Skeletal muscle satellite cell (primary cell): Measurements from ENCODE around the gene MAN1A1.

Experiments
- H3K27me3 ChIP-seq: 2 replicates; pipeline ENCODE4 v1.7.0; 2013; ENCODE audit warnings: low read length; ENCODE audit not compliant: control insufficient read depth, insufficient read depth
- H3K36me3 ChIP-seq: 2 replicates; pipeline ENCODE4 v1.7.0; 2013; ENCODE audit warnings: mild to moderate bottlenecking, control low read depth, low read length; ENCODE audit not compliant: insufficient read depth
- H3K4me1 ChIP-seq: 2 replicates; pipeline ENCODE4 v1.7.0; 2013; ENCODE audit warnings: low read length; ENCODE audit not compliant: control insufficient read depth, insufficient read depth
- H3K4me2 ChIP-seq: 2 replicates; pipeline ENCODE4 v1.7.0; 2013; ENCODE audit warnings: mild to moderate bottlenecking, low read length
- H3K4me3 ChIP-seq: 2 replicates; pipeline ENCODE4 v1.7.0; 2013; ENCODE audit warnings: low read length
- H3K9ac ChIP-seq: 2 replicates; pipeline ENCODE4 v1.7.0; 2013; ENCODE audit warnings: mild to moderate bottlenecking, low read depth, low read length, moderate library complexity
- H3K9me3 ChIP-seq: replicated peaks from 2 replicates; pipeline ENCODE4 v1.7.0; 2013; ENCODE audit warnings: mild to moderate bottlenecking, control low read depth, low read length

Gene MAN1A1

DNA sequence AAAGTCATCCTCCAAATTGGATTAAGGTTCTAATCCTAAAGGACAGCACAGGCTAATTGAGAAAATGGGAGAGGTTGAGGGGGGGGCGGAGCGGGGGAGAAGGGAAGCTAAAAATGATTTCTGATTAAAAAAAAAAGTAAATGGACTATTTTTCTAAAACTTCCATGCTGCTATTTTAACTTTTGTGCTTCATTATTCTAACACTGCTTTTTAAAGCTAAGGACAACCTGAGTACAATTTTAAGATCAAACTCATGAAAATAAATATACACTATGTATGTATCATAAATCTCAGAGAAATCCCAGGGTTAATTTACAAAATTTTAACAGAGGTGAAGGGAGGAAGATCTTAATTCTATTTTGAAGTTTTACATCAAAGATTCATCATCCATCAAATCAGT, 4.4 kb downstream of the MAN1A1 start:
- Histone ChIP-seq H3K9ac (no peak overlapping the region), H3K4me3 (no peak overlapping the region), H3K9me3 (no peaks in the 10 kb centered on the region)

DNA sequence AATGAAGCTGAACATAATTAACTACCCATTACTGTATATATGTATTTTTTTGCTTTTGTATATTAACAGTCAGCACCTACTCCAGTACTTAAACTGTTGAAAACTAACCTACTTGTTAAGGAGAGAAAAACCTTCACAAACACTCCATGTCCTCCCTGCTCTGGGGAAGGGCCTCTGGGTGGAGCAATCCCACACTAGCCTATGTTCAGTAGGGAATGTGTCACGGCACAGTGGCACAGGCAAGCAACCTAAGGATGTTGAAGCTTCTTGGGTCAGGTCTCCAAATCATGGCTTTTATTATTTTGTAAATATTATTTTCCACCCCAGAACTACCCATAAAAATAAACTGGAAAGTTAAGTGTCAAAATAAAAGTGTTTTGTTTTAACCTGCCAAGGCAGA, 5.3 kb downstream of the MAN1A1 start:
- Histone ChIP-seq H3K36me3 (no peaks in the 10 kb centered on the region), H3K9me3 (no peaks in the 10 kb centered on the region), H3K9ac (no peak overlapping the region), H3K4me1 (peaks cover 16% of the 10 kb centered on the region), H3K4me3 (no peak overlapping the region), H3K27me3 (no peaks in the 10 kb centered on the region), H3K4me2 (no peak overlapping the region)

More for the DNA sequence above, 4.4 kb downstream of the MAN1A1 start:
- no peaks in the 10 kb centered on the region for H3K36me3 ChIP-seq
- peak overlapping the region; percentile 24 for H3K4me2 ChIP-seq
- H3K27me3 ChIP-seq, result no peaks in the 10 kb centered on the region
- H3K4me1 ChIP-seq, result peaks cover 16% of the 10 kb centered on the region

- Histone ChIP-seq H3K9me3 (no peaks in the 10 kb centered on the region), H3K4me1 (peaks cover 16% of the 10 kb centered on the region), H3K27me3 (no peaks in the 10 kb centered on the region), H3K4me2 (no peak overlapping the region), H3K4me3 (no peak overlapping the region), H3K36me3 (no peaks in the 10 kb centered on the region), H3K9ac (no peak overlapping the region)
Measured at GRCh38 chr6:119343573-119344146, 5.9 kb downstream of the MAN1A1 start.

DNA sequence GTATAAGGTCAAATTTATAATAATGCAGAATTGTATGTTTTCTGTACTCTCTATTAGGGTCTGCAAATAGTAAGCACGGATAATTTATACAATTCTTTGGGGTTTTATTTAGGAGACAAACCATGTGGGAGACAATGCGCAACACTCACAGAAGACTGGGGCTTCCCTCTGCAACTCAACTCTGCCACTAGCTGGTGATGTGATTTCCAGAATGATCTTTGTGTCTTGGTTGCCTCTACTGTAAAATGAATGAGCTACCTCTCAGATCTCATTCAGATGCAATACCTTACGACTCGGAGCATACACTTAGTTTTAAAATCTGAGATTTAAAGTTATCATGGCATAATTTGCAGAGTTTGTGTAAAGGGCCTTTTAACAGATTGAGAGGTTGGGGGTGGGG, 6.4 kb downstream of the MAN1A1 start:
- peaks cover 16% of the 10 kb centered on the region for H3K4me1 ChIP-seq
- H3K27me3 ChIP-seq, result no peaks in the 10 kb centered on the region
- H3K36me3 ChIP-seq, result no peaks in the 10 kb centered on the region
- H3K4me3 ChIP-seq, result no peak overlapping the region
- no peak overlapping the region for H3K4me2 ChIP-seq
- H3K9me3 ChIP-seq, result no peaks in the 10 kb centered on the region
- H3K9ac ChIP-seq, result no peak overlapping the region

DNA sequence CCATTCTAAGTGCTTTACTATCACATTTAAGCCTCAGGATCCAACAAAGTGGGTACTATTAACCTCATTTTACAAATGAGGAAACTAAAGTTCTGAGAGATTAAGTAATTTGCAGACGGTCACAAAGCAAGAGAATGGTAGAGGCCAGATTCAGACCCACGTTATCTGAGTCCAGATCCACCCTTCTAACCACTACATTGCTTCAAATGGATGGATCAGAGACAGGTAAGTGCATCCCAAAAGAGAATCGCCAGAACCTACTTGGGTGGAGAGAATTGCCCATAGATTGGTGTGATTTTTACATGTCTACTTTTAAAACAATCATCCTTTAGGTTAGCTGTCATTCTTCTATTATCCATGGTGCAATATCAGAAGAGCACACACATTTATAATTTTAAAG, 7.1 kb downstream of the MAN1A1 start:
- Histone ChIP-seq H3K4me2 (no peak overlapping the region), H3K9ac (no peak overlapping the region), H3K9me3 (no peaks in the 10 kb centered on the region), H3K4me1 (peaks cover 9% of the 10 kb centered on the region), H3K27me3 (no peaks in the 10 kb centered on the region), H3K4me3 (no peak overlapping the region), H3K36me3 (no peaks in the 10 kb centered on the region)

DNA sequence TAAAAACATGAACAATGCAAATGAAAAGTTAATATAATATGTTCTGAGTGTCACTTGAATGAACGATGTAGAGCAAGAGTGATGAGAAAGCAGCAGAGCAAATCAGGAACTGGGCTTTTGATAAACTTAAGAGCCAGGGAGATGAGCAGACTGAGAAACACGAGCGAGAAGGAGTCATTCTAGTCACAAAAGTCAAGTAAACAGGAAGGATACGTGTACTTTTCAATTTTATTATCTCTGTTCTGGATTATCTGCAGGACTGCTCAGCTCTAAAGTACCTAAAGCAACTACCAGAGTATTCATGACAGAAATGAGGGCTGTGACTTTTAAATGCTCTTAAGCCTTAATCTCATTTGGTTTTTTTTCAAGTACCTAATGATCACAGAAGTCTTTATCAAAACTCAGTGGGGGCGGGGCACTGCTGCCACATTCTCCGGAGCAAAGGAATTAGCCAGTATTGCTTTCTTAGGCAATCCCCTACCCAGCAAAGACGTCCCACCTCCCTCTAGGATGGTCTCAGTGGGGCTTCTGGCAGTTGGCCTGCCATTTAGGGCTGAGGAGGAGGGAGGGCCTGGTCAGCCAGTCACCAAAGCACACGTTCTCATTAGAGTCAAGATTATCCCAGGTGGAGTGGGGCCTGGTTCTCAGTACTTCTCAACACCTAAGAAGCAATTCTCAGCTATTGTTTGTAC, 8.6 kb downstream of the MAN1A1 start:
- H3K9ac ChIP-seq, result no peak overlapping the region
- H3K4me3 ChIP-seq, result no peak overlapping the region

GRCh38 chr6:119339941-119340456, 9.6 kb downstream of the MAN1A1 start:
- Histone ChIP-seq H3K4me2 (no peak overlapping the region), H3K4me1 (no peaks in the 10 kb centered on the region), H3K36me3 (no peaks in the 10 kb centered on the region), H3K9ac (no peak overlapping the region), H3K4me3 (no peak overlapping the region), H3K9me3 (no peaks in the 10 kb centered on the region), H3K27me3 (no peaks in the 10 kb centered on the region)

More for the DNA sequence above, 8.6 kb downstream of the MAN1A1 start:
- H3K27me3 ChIP-seq, result no peaks in the 10 kb centered on the region
- H3K4me2 ChIP-seq, result no peak overlapping the region
- no peaks in the 10 kb centered on the region for H3K36me3 ChIP-seq
- no peaks in the 10 kb centered on the region for H3K4me1 ChIP-seq
- H3K9me3 ChIP-seq, result no peaks in the 10 kb centered on the region

DNA sequence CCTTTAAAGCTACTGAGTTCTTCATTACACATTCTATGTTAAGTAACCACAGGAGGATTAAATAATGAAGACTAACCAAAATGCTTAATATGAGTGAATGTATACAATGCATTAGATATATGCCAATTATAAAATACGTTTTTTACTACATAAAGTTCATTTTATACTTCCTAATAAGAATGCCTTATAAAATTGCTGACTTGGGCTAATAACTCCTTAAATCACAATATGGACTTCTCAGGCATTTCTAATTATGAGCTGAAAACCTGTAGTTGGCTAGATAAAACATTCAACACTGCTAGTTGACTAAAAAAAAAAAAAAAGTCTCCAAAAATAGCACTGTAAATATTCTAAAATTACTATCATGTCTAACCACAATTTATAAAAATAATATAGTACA, 11.8 kb downstream of the MAN1A1 start:
- H3K4me1 ChIP-seq, result no peaks in the 10 kb centered on the region

GRCh38 chr6:119337252-119337651, 12.3 kb downstream of the MAN1A1 start:
- Histone ChIP-seq H3K9ac (no peak overlapping the region), H3K4me2 (no peak overlapping the region), H3K27me3 (no peaks in the 10 kb centered on the region), H3K4me3 (no peak overlapping the region), H3K9me3 (no peaks in the 10 kb centered on the region), H3K4me1 (no peaks in the 10 kb centered on the region), H3K36me3 (no peaks in the 10 kb centered on the region)

More for the DNA sequence above, 11.8 kb downstream of the MAN1A1 start:
- H3K4me3 ChIP-seq, result no peak overlapping the region
- H3K9me3 ChIP-seq, result no peaks in the 10 kb centered on the region
- H3K4me2 ChIP-seq, result no peak overlapping the region
- no peak overlapping the region for H3K9ac ChIP-seq
- no peaks in the 10 kb centered on the region for H3K36me3 ChIP-seq
- no peaks in the 10 kb centered on the region for H3K27me3 ChIP-seq

DNA sequence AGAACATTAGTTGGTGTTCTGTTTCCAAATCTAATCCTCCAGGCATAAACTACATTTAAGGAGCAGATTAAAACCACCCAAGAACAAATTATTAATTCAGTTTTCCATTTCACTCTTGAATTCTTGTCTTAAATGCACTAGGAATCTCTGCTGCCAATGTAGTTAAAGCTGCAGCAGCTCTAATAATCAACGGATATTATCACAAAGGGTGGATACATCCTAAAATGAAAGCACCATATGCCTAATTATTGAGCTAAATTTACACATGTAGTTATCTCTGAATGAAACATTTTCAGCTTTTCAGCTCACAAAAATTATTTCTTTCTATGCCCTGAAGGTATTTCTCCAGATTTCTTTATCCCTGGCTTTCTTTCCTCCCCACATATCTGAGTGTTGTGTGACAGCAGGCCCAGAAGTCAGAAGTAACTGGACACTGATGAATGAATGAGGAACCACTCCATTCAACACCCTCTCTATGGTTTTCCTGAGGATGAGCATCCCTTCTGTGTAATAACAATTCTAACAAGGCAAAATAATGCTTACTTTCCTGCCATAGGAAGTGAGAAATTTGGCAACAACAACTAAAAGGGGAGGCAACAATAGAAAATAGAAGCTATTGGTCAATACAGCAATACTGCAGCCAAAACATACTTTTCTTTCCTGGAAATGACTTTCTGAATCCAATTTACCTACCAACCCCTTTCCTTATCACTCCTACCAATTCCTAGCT, 14.9 kb downstream of the MAN1A1 start:
- Histone ChIP-seq H3K9me3 (no peaks in the 10 kb centered on the region), H3K9ac (no peak overlapping the region), H3K27me3 (no peaks in the 10 kb centered on the region), H3K36me3 (no peaks in the 10 kb centered on the region), H3K4me1 (no peaks in the 10 kb centered on the region), H3K4me3 (no peak overlapping the region), H3K4me2 (no peak overlapping the region)

GRCh38 chr6:119333707-119334295, 15.8 kb downstream of the MAN1A1 start:
- Histone ChIP-seq H3K4me3 (no peak overlapping the region), H3K4me1 (no peaks in the 10 kb centered on the region), H3K9ac (no peak overlapping the region), H3K4me2 (no peak overlapping the region), H3K9me3 (no peaks in the 10 kb centered on the region), H3K27me3 (no peaks in the 10 kb centered on the region), H3K36me3 (no peaks in the 10 kb centered on the region)
